Lung (tissue), 12 donors: ENCODE data around the gene KRTAP5-7. TPM values are rescaled to one million over a fixed set of nuclear protein-coding genes. Genes with fewer than 3 reads are reported as not detected.

ENCODE experiments used
- ATAC-seq: fragments of 200-7000 bp; cut with Tn5 transposase; one replicate; pipeline ENCODE4 v1.9.1; 2020; ENCODE audit warnings: moderate number of reproducible peaks; ENCODE audit not compliant: insufficient read depth, low FRiP score
- DNase-seq, 3 donors: peaks; one replicate each; pipeline ENCODE4 v3.0.0-alpha.2; 2013 to 2017
- H3K27ac ChIP-seq, 2 donors: one replicate each; pipeline ENCODE4 v1.5.1; 2013; ENCODE audit warnings: mild to moderate bottlenecking in 2 of 2, moderate library complexity in 2 of 2, control low read depth in 1 of 2, inconsistent platforms in 1 of 2, low read depth in 1 of 2, low read length in 1 of 2
- H3K27me3 ChIP-seq, 3 donors: one replicate each; pipeline ENCODE4 v1.5.1; 2013; ENCODE audit warnings: low read length in 2 of 3; ENCODE audit not compliant: control insufficient read depth in 3 of 3, insufficient read depth in 3 of 3
- H3K36me3 ChIP-seq, 4 donors: one replicate each; pipeline ENCODE4 v1.5.1; 2013; ENCODE audit warnings: low read length in 4 of 4, mild to moderate bottlenecking in 1 of 4, moderate library complexity in 1 of 4; ENCODE audit not compliant: control insufficient read depth in 4 of 4, insufficient read depth in 4 of 4
- H3K4me1 ChIP-seq, 5 donors: one replicate each; pipeline ENCODE4 v1.5.1; 2013; ENCODE audit warnings: low read length in 5 of 5, mild to moderate bottlenecking in 2 of 5, moderate library complexity in 1 of 5; ENCODE audit not compliant: control insufficient read depth in 5 of 5, insufficient read depth in 5 of 5
- H3K4me3 ChIP-seq: one replicate; pipeline ENCODE4 v1.5.1; 2013; ENCODE audit warnings: mild to moderate bottlenecking, control low read depth, moderate library complexity
- H3K9ac ChIP-seq, 2 donors: one replicate each; pipeline ENCODE4 v1.5.1; 2013; ENCODE audit warnings: low read length in 2 of 2, control low read depth in 1 of 2; ENCODE audit not compliant: insufficient read depth in 1 of 2
- H3K9me3 ChIP-seq, 4 donors: one replicate each; pipeline ENCODE4 v1.5.1; 2013; ENCODE audit warnings: low read length in 3 of 4, mild to moderate bottlenecking in 1 of 4, moderate library complexity in 1 of 4; ENCODE audit not compliant: control insufficient read depth in 4 of 4, insufficient read depth in 3 of 4
- WGBS, 2 donors: extraction: QIAGEN DNeasy Blood & Tissue Kit; methylation state at CpG; one replicate each; pipeline ENCODE4 v1.1.7; 2013; 5-methylcytosine and 5-hydroxymethylcytosine counted together
- polyA plus RNA-seq, 2 donors: library from polyadenylated mRNA; stranded (reverse); fragments of 200-250 nt; gene quantifications; one replicate each; pipeline ENCODE4 v1.2.1, GENCODE V29; 2013
- total RNA-seq, 2 donors: library from RNA; depleted of rRNA in 1 of 2; stranded (reverse); fragments of >200 nt in 1 of 2; gene quantifications; one replicate each; pipeline ENCODE4 v1.2.1, GENCODE V29; 2014 to 2021
- TF ChIP-seq, protein P1 (sequence below): IDR thresholded peaks from 2 replicates; pipeline ENCODE4 v1.5.1; 2012; ENCODE audit warnings: mild to moderate bottlenecking; ENCODE audit errors: control extremely low read depth, extremely low read depth
- donor health status: control.
- donor health status: control.
- donor health status: Bipolar disorder and iron deficiency.
- donor health status: healthy.
- donor health status: DM: yes; HTN: yes; CAD: no.

The KRTAP5-7 gene
- total and polyA plus RNA-seq, 4 donors = 0.12 to 0.28 TPM; not detected in 2

DNA sequence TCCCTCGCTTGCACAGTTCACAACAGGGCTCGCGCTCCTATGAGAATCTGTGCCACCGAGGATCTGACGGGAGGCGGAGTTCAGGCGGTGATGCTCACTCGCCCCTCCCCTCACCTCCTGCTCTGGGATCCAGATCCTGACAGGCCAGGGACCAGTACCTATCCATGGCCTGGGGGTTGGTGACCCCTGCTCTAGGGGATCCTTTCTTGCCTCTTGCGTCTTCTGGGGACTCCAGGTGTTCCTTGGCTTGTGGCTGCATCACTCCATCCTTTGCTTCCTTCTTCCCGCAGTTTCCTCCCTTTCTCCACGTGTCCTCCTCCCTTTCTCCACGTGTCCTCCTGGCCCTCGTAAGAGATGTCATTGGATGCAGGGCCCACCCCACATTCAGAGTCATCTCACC lies 30.6 kb upstream of the KRTAP5-7 start:
- Histone ChIP-seq H3K4me3 (no peak overlapping the region), H3K36me3 (peaks cover 3 to 65% (median 25%) of the 10 kb centered on the region in 4 donors), H3K9ac (no peak overlapping the region), H3K9me3 (peaks cover 0 to 4% (median 0%) of the 10 kb centered on the region in 4 donors), H3K27ac (no peak overlapping the region), H3K27me3 (no peaks in the 10 kb centered on the region), H3K4me1 (peaks cover 0 to 5% (median 0%) of the 10 kb centered on the region in 5 donors)
- TF ChIP-seq, protein P1, sequence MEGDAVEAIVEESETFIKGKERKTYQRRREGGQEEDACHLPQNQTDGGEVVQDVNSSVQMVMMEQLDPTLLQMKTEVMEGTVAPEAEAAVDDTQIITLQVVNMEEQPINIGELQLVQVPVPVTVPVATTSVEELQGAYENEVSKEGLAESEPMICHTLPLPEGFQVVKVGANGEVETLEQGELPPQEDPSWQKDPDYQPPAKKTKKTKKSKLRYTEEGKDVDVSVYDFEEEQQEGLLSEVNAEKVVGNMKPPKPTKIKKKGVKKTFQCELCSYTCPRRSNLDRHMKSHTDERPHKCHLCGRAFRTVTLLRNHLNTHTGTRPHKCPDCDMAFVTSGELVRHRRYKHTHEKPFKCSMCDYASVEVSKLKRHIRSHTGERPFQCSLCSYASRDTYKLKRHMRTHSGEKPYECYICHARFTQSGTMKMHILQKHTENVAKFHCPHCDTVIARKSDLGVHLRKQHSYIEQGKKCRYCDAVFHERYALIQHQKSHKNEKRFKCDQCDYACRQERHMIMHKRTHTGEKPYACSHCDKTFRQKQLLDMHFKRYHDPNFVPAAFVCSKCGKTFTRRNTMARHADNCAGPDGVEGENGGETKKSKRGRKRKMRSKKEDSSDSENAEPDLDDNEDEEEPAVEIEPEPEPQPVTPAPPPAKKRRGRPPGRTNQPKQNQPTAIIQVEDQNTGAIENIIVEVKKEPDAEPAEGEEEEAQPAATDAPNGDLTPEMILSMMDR = no peak
- no peak for ATAC-seq
- 97 to 98% methylated on average over 13 of the region's 13 CpGs for WGBS, 2 donors
- no peak for DNase-seq

DNA sequence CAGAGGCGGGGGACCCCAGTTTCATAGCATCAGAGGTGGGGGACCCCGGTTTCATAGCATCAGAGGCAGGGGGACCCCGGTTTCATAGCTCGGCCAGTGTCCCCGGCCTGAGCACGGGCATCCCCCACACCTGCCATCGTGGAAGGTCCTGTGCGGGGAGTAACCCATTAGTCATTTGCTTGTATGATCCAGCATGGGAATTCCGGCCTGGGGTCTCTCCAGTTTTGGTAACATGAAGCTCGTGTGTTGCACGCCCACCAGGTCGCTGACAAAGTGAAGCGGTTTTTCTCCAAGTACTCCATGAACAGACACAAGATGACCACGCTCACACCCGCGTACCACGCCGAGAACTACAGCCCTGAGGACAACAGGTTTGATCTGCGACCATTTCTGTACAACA lies 29.0 kb upstream of the KRTAP5-7 start:
- Histone ChIP-seq H3K4me3 (no peak overlapping the region), H3K27me3 (no peaks in the 10 kb centered on the region), H3K4me1 (peaks cover 0 to 5% (median 0%) of the 10 kb centered on the region in 5 donors), H3K27ac (no peak overlapping the region), H3K9me3 (peaks cover 0 to 4% (median 0%) of the 10 kb centered on the region in 4 donors), H3K9ac (no peak overlapping the region), H3K36me3 (peaks cover 5 to 68% (median 21%) of the 10 kb centered on the region in 4 donors)
- WGBS, 2 donors = 96 to 99% methylated on average over 19 of the region's 19 CpGs
- no peak for ATAC-seq
- DNase-seq = no peak
- TF ChIP-seq, protein P1 = no peak

- H3K4me1 ChIP-seq = peaks cover 0 to 8% (median 0%) of the 10 kb centered on the region in 5 donors
- peaks cover 0 to 4% (median 0%) of the 10 kb centered on the region in 4 donors for H3K9me3 ChIP-seq
- no peaks in the 10 kb centered on the region for H3K27me3 ChIP-seq
- TF ChIP-seq, protein P1 = no peak
- peak in 1 of 3 donors; percentile 20 for DNase-seq
- no peak overlapping the region for H3K27ac ChIP-seq
- no peak overlapping the region for H3K9ac ChIP-seq
- ATAC-seq = no peak
- no peak overlapping the region for H3K4me3 ChIP-seq
- H3K36me3 ChIP-seq = peaks cover 5 to 70% (median 20%) of the 10 kb centered on the region in 4 donors
- WGBS, 2 donors = 39 to 62% methylated on average over 13 of the region's 13 CpGs
Observed at GRCh38 chr11:71499125-71499524, 27.9 kb upstream of the KRTAP5-7 start.

DNA sequence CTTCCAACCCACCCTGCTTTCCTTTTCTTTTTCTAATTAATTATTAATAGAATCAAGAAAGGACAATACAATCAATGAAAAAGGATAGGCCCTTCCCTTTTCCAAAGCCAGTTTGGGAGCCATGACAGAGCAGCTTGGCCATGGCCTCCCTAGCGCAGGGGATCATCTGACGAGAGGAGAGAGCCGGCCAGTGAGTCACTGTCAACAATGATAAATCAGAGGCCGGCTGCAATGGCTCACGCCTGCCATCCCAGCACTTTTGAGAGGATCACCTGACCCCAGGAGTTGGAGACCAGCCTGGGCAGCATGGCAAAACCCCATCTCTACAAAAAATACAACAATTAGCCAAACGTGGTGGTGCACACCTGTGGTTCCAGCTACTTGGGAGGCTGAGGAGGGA lies 27.5 kb upstream of the KRTAP5-7 start:
- WGBS, 2 donors = 88 to 95% methylated on average over 6 of the region's 6 CpGs
- H3K4me1 ChIP-seq = peaks cover 0 to 13% (median 0%) of the 10 kb centered on the region in 5 donors
- H3K36me3 ChIP-seq = peaks cover 5 to 70% (median 19%) of the 10 kb centered on the region in 4 donors
- no peak overlapping the region for H3K4me3 ChIP-seq
- TF ChIP-seq, protein P1 = no peak
- no peaks in the 10 kb centered on the region for H3K27me3 ChIP-seq
- peaks cover 0 to 4% (median 0%) of the 10 kb centered on the region in 4 donors for H3K9me3 ChIP-seq
- H3K9ac ChIP-seq = no peak overlapping the region
- ATAC-seq (no peak), DNase-seq (no peak)
- no peak overlapping the region for H3K27ac ChIP-seq
